ENCODE measurements around the gene SRMS. TPM values are rescaled to one million over a fixed set of nuclear protein-coding genes. Genes with fewer than 3 reads are reported as not detected.

The SRMS gene
- polyA plus RNA-seq, 4 donors = 0.17 to 0.31 (median 0.24) TPM; not detected in 1

GRCh38 chr20:63508072-63508768, 39.3 kb downstream of the SRMS start:
- DNase-seq (ENCODE audit: low read depth in 4 of 4, low spot score in 3 of 4) = no peak

GRCh38 chr20:63507083-63507743, 40.3 kb downstream of the SRMS start:
- no peak for DNase-seq (ENCODE audit: low read depth in 4 of 4, low spot score in 3 of 4)

- DNase-seq (ENCODE audit: low read depth in 4 of 4, low spot score in 3 of 4) = no peak
Observed at GRCh38 chr20:63505723-63506122, 41.8 kb downstream of the SRMS start.

GRCh38 chr20:63505281-63505680, 42.3 kb downstream of the SRMS start:
- no peak for DNase-seq (ENCODE audit: low read depth in 4 of 4, low spot score in 3 of 4)

GRCh38 chr20:63504642-63505041, 42.9 kb downstream of the SRMS start:
- no peak for DNase-seq (ENCODE audit: low read depth in 4 of 4, low spot score in 3 of 4)

GRCh38 chr20:63503524-63503923, 44.0 kb downstream of the SRMS start:
- no peak for DNase-seq (ENCODE audit: low read depth in 4 of 4, low spot score in 3 of 4)

- DNase-seq (ENCODE audit: low read depth in 4 of 4, low spot score in 3 of 4) = no peak
Observed at GRCh38 chr20:63502671-63503172, 44.8 kb downstream of the SRMS start.

- no peak for DNase-seq (ENCODE audit: low read depth in 4 of 4, low spot score in 3 of 4)
Observed at GRCh38 chr20:63501818-63502670, 45.5 kb downstream of the SRMS start.

- no peak for DNase-seq (ENCODE audit: low read depth in 4 of 4, low spot score in 3 of 4)
Observed at GRCh38 chr20:63500902-63501817, 46.4 kb downstream of the SRMS start.

GRCh38 chr20:63500151-63500901, 47.2 kb downstream of the SRMS start:
- DNase-seq (ENCODE audit: low read depth in 4 of 4, low spot score in 3 of 4) = no peak

GRCh38 chr20:63499338-63499969, 48.1 kb downstream of the SRMS start:
- no peak for DNase-seq (ENCODE audit: low read depth in 4 of 4, low spot score in 3 of 4)

GRCh38 chr20:63498960-63499337, 48.6 kb downstream of the SRMS start, which contains the start of gene EEF1A2:
Gene EEF1A2, minus strand, starts transcription at chr20:63499083. Its CDS starts 1,320 bp downstream, at chr20:63497763.
- no peak for DNase-seq (ENCODE audit: low read depth in 4 of 4, low spot score in 3 of 4)

GRCh38 chr20:63497946-63498935, 49.3 kb downstream of the SRMS start:
- no peak for DNase-seq (ENCODE audit: low read depth in 4 of 4, low spot score in 3 of 4)

- DNase-seq (ENCODE audit: low read depth in 4 of 4, low spot score in 3 of 4) = no peak
Observed at GRCh38 chr20:63497138-63497945, 50.2 kb downstream of the SRMS start.

- no peak for DNase-seq (ENCODE audit: low read depth in 4 of 4, low spot score in 3 of 4)
Observed at GRCh38 chr20:63496596-63497120, 50.9 kb downstream of the SRMS start.

- peak in 1 of 4 donors; percentile 45 for DNase-seq (ENCODE audit: low read depth in 4 of 4, low spot score in 3 of 4)
Observed at GRCh38 chr20:63495741-63496595, 51.6 kb downstream of the SRMS start.

All from right renal pelvis (tissue), 4 donors.